GM12878 (cell line): Measurements from ENCODE around the gene ATP6AP2.

ENCODE experiments used
- ATF3 ChIP-seq: IDR thresholded peaks from 2 replicates; pipeline ENCODE4 v1.6.1; 2011; ENCODE audit warnings: low read depth, mild to moderate bottlenecking, low read length, moderate library complexity, borderline replicate concordance; ENCODE audit errors: extremely low read depth
- CREB1 ChIP-seq: IDR thresholded peaks from 2 replicates; pipeline ENCODE4 v1.6.1; 2012; ENCODE audit warnings: low read depth, mild to moderate bottlenecking, inconsistent platforms
- CTCF ChIP-seq, 3 experiments: IDR thresholded peaks in 2 of 3; conservative IDR thresholded peaks in 1 of 3; 2 replicates each; pipeline ENCODE4 v1.5.1; 2011; ENCODE audit warnings: low read depth in 3 of 3, low read length in 3 of 3, mild to moderate bottlenecking in 3 of 3, control low read depth in 2 of 3, moderate library complexity in 2 of 3, inconsistent platforms in 1 of 3, mixed read lengths in 1 of 3; ENCODE audit not compliant: control insufficient read depth in 2 of 3, insufficient read depth in 1 of 3; ENCODE audit errors: extremely low read depth in 1 of 3
- EP300 ChIP-seq, 2 experiments: fragments of 150-350 bp in 1 of 2; IDR thresholded peaks; 2 replicates each; pipeline ENCODE4 v1.6.1; 2011 to 2012; ENCODE audit warnings: low read depth in 2 of 2, low read length in 2 of 2, borderline replicate concordance in 1 of 2, improper control_type of control experiment in 1 of 2, inconsistent platforms in 1 of 2; ENCODE audit not compliant: control insufficient read depth in 1 of 2
- FOXM1 ChIP-seq: IDR thresholded peaks from 2 replicates; pipeline ENCODE4 v1.6.1; 2012; ENCODE audit warnings: low read depth, mild to moderate bottlenecking, inconsistent platforms, low read length, moderate library complexity
- GABPA ChIP-seq: IDR thresholded peaks from 2 replicates; pipeline ENCODE4 v1.6.1; 2014; ENCODE audit warnings: antibody characterized with exemption, low read depth, mild to moderate bottlenecking, inconsistent platforms
- KAT2A ChIP-seq: conservative IDR thresholded peaks from 2 replicates; pipeline ENCODE4 v1.6.1; 2011; ENCODE audit warnings: low read depth, low read length; ENCODE audit not compliant: control insufficient read depth
- MXI1 ChIP-seq: fragments of 150-350 bp; IDR thresholded peaks from 2 replicates; pipeline ENCODE4 v1.6.1; 2011; ENCODE audit warnings: low read depth, mild to moderate bottlenecking, inconsistent platforms, low read length, improper control_type of control experiment
- MYC ChIP-seq: IDR thresholded peaks from 2 replicates; pipeline ENCODE4 v1.6.1; 2011; ENCODE audit warnings: mild to moderate bottlenecking, low read length, moderate library complexity, inconsistent platforms; ENCODE audit not compliant: insufficient read depth, insufficient replicate concordance, insufficient read length, severe bottlenecking
- POLR2A ChIP-seq: IDR thresholded peaks from 2 replicates; pipeline ENCODE4 v1.6.1; 2011; ENCODE audit warnings: low read depth, mild to moderate bottlenecking, low read length
- REST ChIP-seq: IDR thresholded peaks from 2 replicates; pipeline ENCODE4 v1.6.1; 2012; ENCODE audit warnings: mild to moderate bottlenecking, low read depth, low read length
- SIN3A ChIP-seq: IDR thresholded peaks from 2 replicates; pipeline ENCODE4 v1.6.1; 2012; ENCODE audit warnings: low read depth, low read length, improper control_type of control experiment
- ZBTB4 ChIP-seq: fragments of 450-650 bp; formaldehyde crosslinking; IDR thresholded peaks from 2 replicates; pipeline ENCODE4 v1.4.0; 2022; ENCODE audit warnings: mild to moderate bottlenecking, moderate library complexity

GRCh38 chrX:40623665-40624064, 42.9 kb downstream of the ATP6AP2 start:
- TF ChIP-seq CTCF (IDR thresholded peaks at IDR 0.05 in 2 of 3, conservative IDR thresholded peaks at IDR 0.05 in 1 of 3; ENCODE audit: control insufficient read depth in 2 of 3, extremely low read depth in 1 of 3, insufficient read depth in 1 of 3, low read depth in 3 of 3, low read length in 3 of 3) (no peak), MXI1 (no peak), ATF3 (no peak), KAT2A (no peak), EP300 (IDR thresholded peaks at IDR 0.05; ENCODE audit: borderline replicate concordance in 1 of 2, control insufficient read depth in 1 of 2, low read depth in 2 of 2, low read length in 2 of 2) (no peak), SIN3A (no peak), MYC (no peak), FOXM1 (no peak), GABPA (no peak), ZBTB4 (CRISPR knock-in tag) (no peak), REST (no peak), POLR2A (no peak), CREB1 (no peak)
